Activated CD4-positive, alpha-beta T cell treated with anti-CD3 and anti-CD28 coated beads for 1 hour (primary cell): ENCODE results near the gene PTPRO.
"Not testable (repeated sequence)": the region's sequence is repeated elsewhere in the genome, so short reads cannot be mapped to it uniquely, and the experiment has no call there.

Experiments used
- DNase-seq: peaks from one replicate; pipeline ENCODE4 v3.0.0-alpha.2; 2020

The PTPRO gene

GRCh38 chr12:15608941-15609340, 286.6 kb downstream of the PTPRO start:
- DNase-seq = no peak

- DNase-seq = no peak
These were observed 291.7 kb downstream of the PTPRO start for GRCh38 chr12:15613981-15614380.

- DNase-seq = not testable (repeated sequence)
These were observed 294.2 kb downstream of the PTPRO start for GRCh38 chr12:15616495-15616894.

- DNase-seq = no peak
These were observed 298.6 kb downstream of the PTPRO start for GRCh38 chr12:15620741-15621539.

- DNase-seq = no peak
These were observed 302.8 kb downstream of the PTPRO start for GRCh38 chr12:15625075-15625474.

GRCh38 chr12:15627995-15628945, 306.0 kb downstream of the PTPRO start:
- no peak for DNase-seq

- DNase-seq = no peak
These were observed 306.8 kb downstream of the PTPRO start for GRCh38 chr12:15629108-15629507.

- DNase-seq = no peak
These were observed 307.5 kb downstream of the PTPRO start for GRCh38 chr12:15629761-15630160.

GRCh38 chr12:15631007-15631715, 308.9 kb downstream of the PTPRO start:
- DNase-seq = no peak

GRCh38 chr12:15632708-15633107, 310.4 kb downstream of the PTPRO start:
- no peak for DNase-seq

- DNase-seq = no peak
These were observed 310.9 kb downstream of the PTPRO start for GRCh38 chr12:15633201-15633600.

GRCh38 chr12:15634010-15634683, 311.8 kb downstream of the PTPRO start:
- no peak for DNase-seq

- no peak for DNase-seq
These were observed 314.0 kb downstream of the PTPRO start for GRCh38 chr12:15636060-15636890.

- DNase-seq = no peak
These were observed 315.9 kb downstream of the PTPRO start for GRCh38 chr12:15638231-15638630.

GRCh38 chr12:15644700-15645099, 322.4 kb downstream of the PTPRO start:
- DNase-seq = no peak

- no peak for DNase-seq
These were observed 324.3 kb downstream of the PTPRO start for GRCh38 chr12:15646581-15646980.
